ENCODE results near the gene ORC2.
"Not testable (repeated sequence)": the region's sequence is repeated elsewhere in the genome, so short reads cannot be mapped to it uniquely, and the experiment has no call there.

ORC2 gene

DNA sequence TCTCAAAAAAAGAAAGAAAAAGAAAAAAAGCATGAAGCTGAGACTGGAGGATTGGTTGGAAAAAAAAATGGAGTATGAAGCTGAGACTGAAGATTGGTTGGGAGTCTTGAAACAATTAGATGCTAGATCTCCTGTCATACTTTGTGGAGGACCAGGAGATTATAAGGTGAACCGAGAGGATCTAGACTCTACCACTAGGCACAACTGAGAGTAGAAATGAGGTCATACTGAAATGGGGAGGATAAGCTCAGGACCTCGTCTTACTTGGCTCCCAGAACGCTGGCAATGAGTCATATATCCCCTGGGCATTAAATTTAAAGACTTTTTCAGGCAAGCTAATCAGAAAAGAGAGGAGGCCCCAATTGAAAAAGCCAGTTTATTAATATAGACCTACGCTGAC is 3.3 kb upstream of the ORC2 start:
- DNase-seq (ENCODE audit: low read depth): peak; percentile 50
- no peak overlapping the region for H3K4me3 ChIP-seq (ENCODE audit: control insufficient read depth, low read depth, low read length)
- TF ChIP-seq CTCF (IDR thresholded peaks at IDR 0.05; ENCODE audit: control insufficient read depth, insufficient read depth, low read depth, low read length, missing control alignments): no peak

DNA sequence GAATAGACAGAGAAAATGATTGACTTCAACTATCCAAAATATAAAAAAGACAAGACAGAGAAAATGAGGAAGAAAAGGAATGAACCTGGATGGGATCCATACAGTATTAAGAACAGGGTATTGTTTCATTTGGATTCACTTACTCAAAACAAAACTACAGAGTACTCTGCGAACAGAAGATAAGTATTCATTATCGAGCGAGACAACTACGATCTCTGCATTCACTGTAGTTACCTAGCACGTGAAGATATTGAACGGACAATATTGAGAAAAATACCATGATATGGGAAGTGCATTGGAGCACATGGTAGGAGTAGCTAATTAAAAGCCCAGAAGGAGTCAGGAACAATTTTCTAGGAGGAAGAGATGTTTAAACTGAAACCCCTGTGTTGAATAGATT is 1.0 kb upstream of the ORC2 start:
- TF ChIP-seq CTCF (IDR thresholded peaks at IDR 0.05; ENCODE audit: control insufficient read depth, insufficient read depth, low read depth, low read length, missing control alignments): no peak
- peak overlapping the region; percentile 99 for H3K4me3 ChIP-seq (ENCODE audit: control insufficient read depth, low read depth, low read length)
- no peak for DNase-seq (ENCODE audit: low read depth)

DNA sequence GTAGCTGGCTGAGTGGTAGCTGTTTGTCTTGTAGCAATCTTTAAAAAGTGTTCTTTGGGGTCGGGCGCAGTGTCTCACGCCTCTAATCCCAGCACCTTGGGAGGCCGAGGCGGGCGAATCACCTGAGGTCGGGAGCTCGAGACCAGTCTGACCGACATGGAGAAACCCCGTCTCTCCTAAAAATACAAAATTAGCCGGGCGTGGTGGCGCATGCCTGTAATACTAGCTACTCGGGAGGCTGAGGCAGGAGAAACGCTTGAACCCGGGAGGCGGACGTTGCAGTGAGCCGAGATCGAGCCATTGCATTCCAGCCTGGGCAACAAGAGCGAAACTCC is 425 bp upstream of the ORC2 start:
- peak overlapping the region; percentile 99 for H3K4me3 ChIP-seq (ENCODE audit: control insufficient read depth, low read depth, low read length)
- not testable (repeated sequence) for DNase-seq (ENCODE audit: low read depth)

- no peak for DNase-seq (ENCODE audit: low read depth)
- TF ChIP-seq CTCF (IDR thresholded peaks at IDR 0.05; ENCODE audit: control insufficient read depth, insufficient read depth, low read depth, low read length, missing control alignments): no peak
- peak overlapping the region; percentile 99 for H3K4me3 ChIP-seq (ENCODE audit: control insufficient read depth, low read depth, low read length)
Measured at GRCh38 chr2:200962811-200963123, 693 bp downstream of the ORC2 start.

DNA sequence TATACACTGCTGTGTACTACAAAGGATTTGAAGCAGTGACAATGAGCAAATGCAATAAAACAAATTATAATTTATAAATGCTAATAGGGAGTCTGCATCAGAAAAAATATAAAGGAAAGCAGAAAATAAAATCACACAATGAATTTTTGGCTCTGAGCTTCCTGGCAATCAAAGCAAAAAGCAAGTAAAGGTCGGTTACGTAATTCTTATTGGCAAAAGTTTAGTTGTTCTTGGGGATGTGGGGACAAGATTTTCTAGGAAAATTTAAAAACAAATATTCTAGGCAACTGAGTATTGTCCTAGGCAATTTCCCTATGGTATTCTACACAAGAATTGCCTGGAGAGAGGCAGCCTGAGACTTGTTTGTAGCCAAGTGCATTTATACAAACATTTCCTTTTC is 1.8 kb downstream of the ORC2 start:
- no peak overlapping the region for H3K4me3 ChIP-seq (ENCODE audit: control insufficient read depth, low read depth, low read length)
- DNase-seq (ENCODE audit: low read depth): no peak
- no peak for TF ChIP-seq CTCF (IDR thresholded peaks at IDR 0.05; ENCODE audit: control insufficient read depth, insufficient read depth, low read depth, low read length, missing control alignments)

GRCh38 chr2:200950378-200950777 is 13.1 kb downstream of the ORC2 start:
- no peak for TF ChIP-seq CTCF (IDR thresholded peaks at IDR 0.05; ENCODE audit: control insufficient read depth, insufficient read depth, low read depth, low read length, missing control alignments)
- no peak for DNase-seq (ENCODE audit: low read depth)
- no peak overlapping the region for H3K4me3 ChIP-seq (ENCODE audit: control insufficient read depth, low read depth, low read length)

DNA sequence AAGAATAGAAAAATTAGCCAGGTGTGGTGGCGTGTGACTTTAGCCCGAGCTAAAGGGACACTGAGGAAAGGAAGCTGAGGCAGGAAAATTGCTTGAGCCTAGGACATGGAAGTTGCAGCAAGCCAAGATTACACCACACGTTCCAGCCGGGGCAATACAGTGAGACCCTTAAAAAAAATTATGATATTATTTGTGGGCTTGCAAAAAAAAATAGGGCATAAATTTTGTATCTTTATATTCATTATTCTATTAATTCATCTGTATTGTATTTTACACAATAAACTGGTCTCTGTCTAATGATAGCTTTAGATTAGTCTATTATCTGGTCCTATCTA is 18.1 kb downstream of the ORC2 start:
- TF ChIP-seq CTCF (IDR thresholded peaks at IDR 0.05; ENCODE audit: control insufficient read depth, insufficient read depth, low read depth, low read length, missing control alignments): no peak
- DNase-seq (ENCODE audit: low read depth): no peak
- H3K4me3 ChIP-seq (ENCODE audit: control insufficient read depth, low read depth, low read length): no peak overlapping the region
